Astrocyte of the spinal cord (primary cell): ENCODE measurements around the gene SCAMP1.

ENCODE experiments used
- DNase-seq: peaks from one replicate; pipeline ENCODE4 v3.0.0; 2011; ENCODE audit warnings: low read depth, low spot score
- H3K4me3 ChIP-seq: 2 replicates; pipeline ENCODE4 v1.5.1; 2011; ENCODE audit warnings: low read depth, mild to moderate bottlenecking, low read length, moderate library complexity
- CTCF ChIP-seq: IDR thresholded peaks from 2 replicates; pipeline ENCODE4 v1.5.1; 2012; ENCODE audit warnings: low read depth, mild to moderate bottlenecking, low read length, inconsistent platforms
- in situ Hi-C: cut with HindIII; loops from 2 replicates; pipeline ENCODE4 v1.10.0; 2017; ENCODE audit warnings: low sequenced_read_pairs

Gene SCAMP1

GRCh38 chr5:78503958-78504653, 143.7 kb downstream of the SCAMP1 start:
- no peak overlapping the region for H3K4me3 ChIP-seq
- in situ Hi-C loops, result no loop called here
- no peak for DNase-seq
- no peak for TF ChIP-seq CTCF

GRCh38 chr5:78504704-78505677, 144.6 kb downstream of the SCAMP1 start:
- in situ Hi-C loops, result no loop called here
- H3K4me3 ChIP-seq, result no peak overlapping the region
- DNase-seq, result peak; percentile 99
- no peak for TF ChIP-seq CTCF

GRCh38 chr5:78505860-78506259, 145.4 kb downstream of the SCAMP1 start:
- in situ Hi-C loops, result no loop called here
- DNase-seq, result no peak

GRCh38 chr5:78506261-78507024, 146.0 kb downstream of the SCAMP1 start:
- no peak for TF ChIP-seq CTCF
- in situ Hi-C loops, result no loop called here
- DNase-seq, result no peak
- no peak overlapping the region for H3K4me3 ChIP-seq

More at GRCh38 chr5:78505860-78506259, 145.4 kb downstream of the SCAMP1 start:
- no peak overlapping the region for H3K4me3 ChIP-seq
- no peak for TF ChIP-seq CTCF

GRCh38 chr5:78507531-78507930, 147.1 kb downstream of the SCAMP1 start:
- in situ Hi-C loops, result no loop called here
- no peak overlapping the region for H3K4me3 ChIP-seq

More at GRCh38 chr5:78507531-78507930, 147.1 kb downstream of the SCAMP1 start:
- DNase-seq, result no peak
- no peak for TF ChIP-seq CTCF
